GM12878 (cell line): ENCODE data around the gene POLG. TPM values are rescaled to one million over a fixed set of nuclear protein-coding genes. Genes with fewer than 3 reads are reported as not detected.

Experiments used
- ATAC-seq: fragments of 200-7000 bp; cut with Tn5 transposase; 3 replicates; pipeline ENCODE4 v1.9.1; 2020; ENCODE audit warnings: mild to moderate bottlenecking, moderate library complexity
- BruUV-seq: library from RNA; stranded (reverse); fragments of 400-500 nt; replicated peaks from 2 replicates; lab custom pipeline; 2021; lab: Mats Ljungman, UMichigan
- CTCF ChIA-PET: fragments of 300-600 bp; sonication (Branson Sonifier 250); formaldehyde crosslinking; extraction: SDS; loops from one replicate; lab custom pipeline; 2021; ENCODE audit warnings: inconsistent platforms; lab: Yijun Ruan, JAX
- POLR2A ChIA-PET: fragments of 350-600 bp; formaldehyde crosslinking; extraction: SDS; loops from one replicate; lab custom pipeline; 2021; ENCODE audit warnings: inconsistent platforms; lab: Charles Lee
- RAD21 ChIA-PET: fragments of 300-600 bp; sonication (Branson Sonifier 250); formaldehyde crosslinking; loops from one replicate; lab custom pipeline; 2023; ENCODE audit warnings: antibody characterized with exemption; ENCODE audit not compliant: unreplicated experiment; lab: Charles Lee
- SMC1A ChIA-PET: fragments of 300-600 bp; sonication (Branson Sonifier 250); formaldehyde crosslinking; loops from one replicate; lab custom pipeline; 2023; ENCODE audit not compliant: unreplicated experiment, uncharacterized antibody; lab: Charles Lee
- DNase-seq: peaks from one replicate; pipeline ENCODE4 v3.0.0-alpha.2; 2011; ENCODE audit warnings: low read depth, low spot score
- FAIRE-seq: peaks from 3 replicates; lab custom pipeline; 2011; peaks lifted over from hg19 to GRCh38; lab: Jason Lieb, UNC
- H2AFZ ChIP-seq: 2 replicates; pipeline ENCODE4 v1.6.0; 2011; ENCODE audit warnings: low read depth, low read length, control low read depth; ENCODE audit not compliant: control insufficient read depth
- H3K27ac ChIP-seq: 2 replicates; pipeline ENCODE4 v1.5.1; 2011; ENCODE audit warnings: control low read depth; ENCODE audit not compliant: control insufficient read depth, insufficient read depth
- H3K27me3 ChIP-seq, 2 experiments: replicated peaks in 1 of 2; 2 replicates each; pipeline versions ENCODE4 v1.6.0 to v1.6.1; 2011; ENCODE audit warnings: low read length in 1 of 2; ENCODE audit not compliant: control insufficient read depth in 2 of 2, insufficient read depth in 2 of 2
- H3K36me3 ChIP-seq, 2 experiments: 2 replicates each; pipeline ENCODE4 v1.5.1; 2011; ENCODE audit warnings: low read length in 1 of 2; ENCODE audit not compliant: control insufficient read depth in 2 of 2, insufficient read depth in 2 of 2
- H3K4me1 ChIP-seq: 2 replicates; pipeline ENCODE4 v1.6.1; 2011; ENCODE audit warnings: mild to moderate bottlenecking, low read length, moderate library complexity, mixed read lengths; ENCODE audit not compliant: control insufficient read depth, insufficient read depth
- H3K4me2 ChIP-seq: 2 replicates; pipeline ENCODE4 v1.6.0; 2011; ENCODE audit warnings: control low read depth; ENCODE audit not compliant: control insufficient read depth, insufficient read depth
- H3K4me3 ChIP-seq: fragments of 200-600 bp; sonication (generic); 2 replicates; pipeline ENCODE4 v1.5.1; 2016
- H3K79me2 ChIP-seq: 2 replicates; pipeline ENCODE4 v1.6.0; 2011; ENCODE audit warnings: low read length; ENCODE audit not compliant: control insufficient read depth, insufficient read depth
- H3K9ac ChIP-seq: 2 replicates; pipeline ENCODE4 v1.8.0; 2011; ENCODE audit warnings: low read length, control low read depth, mixed read lengths; ENCODE audit not compliant: control insufficient read depth, insufficient read depth
- H3K9me3 ChIP-seq: replicated peaks from 3 replicates; pipeline ENCODE4 v1.5.1; 2011; ENCODE audit warnings: mild to moderate bottlenecking, low read length; ENCODE audit not compliant: control insufficient read depth, insufficient read depth
- H4K20me1 ChIP-seq: 2 replicates; pipeline ENCODE4 v1.6.0; 2011; ENCODE audit not compliant: control insufficient read depth, insufficient read depth
- CBX5 ChIP-seq: sonication (generic); IDR thresholded peaks from 2 replicates; pipeline ENCODE4 v1.6.1; 2016; ENCODE audit warnings: low read depth, moderate library complexity, mild to moderate bottlenecking, inconsistent platforms
- NRF1 ChIP-seq: conservative IDR thresholded peaks from 2 replicates; pipeline ENCODE4 v1.6.1; 2011; ENCODE audit warnings: mild to moderate bottlenecking, low read depth, low read length, improper control_type of control experiment
- RAD21 ChIP-seq: IDR thresholded peaks from 2 replicates; pipeline ENCODE4 v1.6.1; 2011; ENCODE audit warnings: mild to moderate bottlenecking, low read depth, low read length, moderate library complexity; ENCODE audit not compliant: insufficient read depth
- SMARCA5 ChIP-seq: fragments of 450-650 bp; IDR thresholded peaks from 2 replicates; pipeline ENCODE4 v1.6.1; 2017; ENCODE audit warnings: mild to moderate bottlenecking
- SPI1 ChIP-seq: IDR thresholded peaks from 2 replicates; pipeline ENCODE4 v1.6.1; 2011; ENCODE audit warnings: low read depth, mild to moderate bottlenecking, low read length, moderate library complexity, borderline replicate concordance; ENCODE audit not compliant: insufficient read depth
- YY1 ChIP-seq: IDR thresholded peaks from 2 replicates; pipeline ENCODE4 v1.6.1; 2011; ENCODE audit warnings: low read depth, mild to moderate bottlenecking, low read length
- ZNF687 ChIP-seq: fragments of 450-650 bp; IDR thresholded peaks from 2 replicates; pipeline ENCODE4 v1.6.1; 2017; ENCODE audit warnings: mild to moderate bottlenecking, moderate library complexity
- WGBS: methylation state at CpG from one replicate; pipeline ENCODE4 v1.1.6; 2016; ENCODE audit warnings: low lambda C conversion rate; ENCODE audit not compliant: insufficient replicate concordance, insufficient coverage; ENCODE audit errors: missing lambda C conversion rate; 5-methylcytosine and 5-hydroxymethylcytosine counted together
- in situ Hi-C: fragments of 300-500 bp; cut with MboI; formaldehyde crosslinking; loops from 9 replicates; pipeline ENCODE4 v1.14.3; 2018; ENCODE audit warnings: mixed read lengths
- intact Hi-C: fragments of 100-400 bp; cut with micrococcal nuclease; formaldehyde crosslinking; loops from one replicate; pipeline ENCODE4 v1.14.2; 2022; ENCODE audit not compliant: unreplicated experiment
- polyA plus RNA-seq, 11 experiments: library from polyadenylated mRNA; depleted of rRNA in 4 of 11; unstranded in 6 of 11; stranded (reverse) in 5 of 11; fragments of >200 nt; fragmentation: Nextera tagmentation in 4 of 11; fragmentation: Illumina TruSeq in 1 of 11; extraction: Ambion mirVana in 4 of 11; extraction: Trizol in 1 of 11; gene quantifications; 1 replicate in 1 of 11; 2 replicates in 10 of 11; pipeline versions ENCODE4 v1.2.1 to v1.2.3, GENCODE V29; 2011 to 2016; ENCODE audit warnings: inconsistent platforms in 2 of 11, missing spikeins in 2 of 11, low read depth in 1 of 11
- total RNA-seq, 4 experiments: library from RNA; depleted of rRNA in 3 of 4; stranded (reverse); fragments of >200 nt in 3 of 4; fragmentation: Illumina TruSeq in 1 of 4; extraction: Trizol in 1 of 4; gene quantifications; 2 replicates each; pipeline versions ENCODE4 v1.2.1 to v1.2.3, GENCODE V29; 2013 to 2021
- TF ChIP-seq, protein P1 (sequence below): fragments of 450-650 bp; IDR thresholded peaks from 2 replicates; pipeline ENCODE4 v1.6.1; 2017; ENCODE audit warnings: mild to moderate bottlenecking, moderate library complexity

POLG gene
- total and polyA plus RNA-seq, 10 of the 15 experiments (the other 5 are each of a cell fraction or from before 2014, with no cell fraction given): 14.8 to 71.1 (median 33.0) TPM

DNA sequence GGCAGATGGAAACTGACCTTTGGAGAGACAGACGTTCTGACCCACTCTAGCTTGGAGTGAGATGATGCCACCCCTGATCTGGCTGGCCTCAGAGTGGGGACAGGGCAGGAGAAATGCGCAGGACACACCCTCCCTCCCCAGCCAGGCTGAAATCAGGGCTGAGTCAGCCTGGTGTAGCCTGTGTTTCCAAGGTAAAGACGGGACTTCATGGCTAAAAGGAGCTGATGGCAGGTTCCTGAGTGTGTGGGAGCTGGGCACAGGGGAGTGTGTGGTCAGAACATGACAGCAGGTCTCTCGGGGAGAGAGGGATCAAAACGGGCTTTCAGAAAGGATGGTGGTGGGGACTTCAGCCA lies 14.6 kb upstream of the POLG start:
- BruUV-seq: no TSS peak
- in situ Hi-C loops: no loop called here
- TF ChIP-seq YY1 (no peak), RAD21 (no peak), ZNF687 (no peak), SPI1 (no peak), SMARCA5 (no peak), NRF1 (no peak), CBX5 (no peak)
- TF ChIP-seq, protein P1, sequence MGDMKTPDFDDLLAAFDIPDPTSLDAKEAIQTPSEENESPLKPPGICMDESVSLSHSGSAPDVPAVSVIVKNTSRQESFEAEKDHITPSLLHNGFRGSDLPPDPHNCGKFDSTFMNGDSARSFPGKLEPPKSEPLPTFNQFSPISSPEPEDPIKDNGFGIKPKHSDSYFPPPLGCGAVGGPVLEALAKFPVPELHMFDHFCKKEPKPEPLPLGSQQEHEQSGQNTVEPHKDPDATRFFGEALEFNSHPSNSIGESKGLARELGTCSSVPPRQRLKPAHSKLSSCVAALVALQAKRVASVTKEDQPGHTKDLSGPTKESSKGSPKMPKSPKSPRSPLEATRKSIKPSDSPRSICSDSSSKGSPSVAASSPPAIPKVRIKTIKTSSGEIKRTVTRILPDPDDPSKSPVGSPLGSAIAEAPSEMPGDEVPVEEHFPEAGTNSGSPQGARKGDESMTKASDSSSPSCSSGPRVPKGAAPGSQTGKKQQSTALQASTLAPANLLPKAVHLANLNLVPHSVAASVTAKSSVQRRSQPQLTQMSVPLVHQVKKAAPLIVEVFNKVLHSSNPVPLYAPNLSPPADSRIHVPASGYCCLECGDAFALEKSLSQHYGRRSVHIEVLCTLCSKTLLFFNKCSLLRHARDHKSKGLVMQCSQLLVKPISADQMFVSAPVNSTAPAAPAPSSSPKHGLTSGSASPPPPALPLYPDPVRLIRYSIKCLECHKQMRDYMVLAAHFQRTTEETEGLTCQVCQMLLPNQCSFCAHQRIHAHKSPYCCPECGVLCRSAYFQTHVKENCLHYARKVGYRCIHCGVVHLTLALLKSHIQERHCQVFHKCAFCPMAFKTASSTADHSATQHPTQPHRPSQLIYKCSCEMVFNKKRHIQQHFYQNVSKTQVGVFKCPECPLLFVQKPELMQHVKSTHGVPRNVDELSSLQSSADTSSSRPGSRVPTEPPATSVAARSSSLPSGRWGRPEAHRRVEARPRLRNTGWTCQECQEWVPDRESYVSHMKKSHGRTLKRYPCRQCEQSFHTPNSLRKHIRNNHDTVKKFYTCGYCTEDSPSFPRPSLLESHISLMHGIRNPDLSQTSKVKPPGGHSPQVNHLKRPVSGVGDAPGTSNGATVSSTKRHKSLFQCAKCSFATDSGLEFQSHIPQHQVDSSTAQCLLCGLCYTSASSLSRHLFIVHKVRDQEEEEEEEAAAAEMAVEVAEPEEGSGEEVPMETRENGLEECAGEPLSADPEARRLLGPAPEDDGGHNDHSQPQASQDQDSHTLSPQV: no peak
- TF ChIP-seq, all 136 proteins: peak for 0
- intact Hi-C loops: no loop called here
- Histone ChIP-seq H3K27me3 (peaks cover 0 to 9% of the 10 kb centered on the region in 2 experiments), H3K79me2 (no peaks in the 10 kb centered on the region), H3K36me3 (no peaks in the 10 kb centered on the region), H3K27ac (no peak overlapping the region), H3K4me2 (no peak overlapping the region), H3K4me3 (no peak overlapping the region), H3K9me3 (no peaks in the 10 kb centered on the region), H4K20me1 (no peaks in the 10 kb centered on the region), H3K9ac (no peak overlapping the region), H2AFZ (no peak overlapping the region), H3K4me1 (no peaks in the 10 kb centered on the region)
- WGBS: 19% methylated on average over 5 of the region's 5 CpGs
- no peak for DNase-seq
- ChIA-PET RAD21 (no interaction called here), POLR2A (interaction anchor here (1.2 kb wide), 1 partner anchor 12 kb away, joined by 3 read pairs; no protein-coding TSS in a partner anchor), SMC1A (interaction anchor here (1.0 kb wide), 1 partner anchor 9 kb away, joined by 3 read pairs; no protein-coding TSS in a partner anchor), CTCF (interaction anchor here (0.6 kb wide), 1 partner anchor 98 kb away, joined by 3 read pairs; no protein-coding TSS in a partner anchor)
- ATAC-seq: no peak; the same call in 2 of the 3 replicates
- FAIRE-seq: no peak
